GM21390 (cell line): ENCODE results near the gene RPRD1B.

Experiments
- ATAC-seq: cut with Tn5 transposase; IDR thresholded peaks from one replicate; pipeline ENCODE4 v1.9.1; 2021; ENCODE audit not compliant: unreplicated experiment

The RPRD1B gene

GRCh38 chr20:38034961-38035360 is 1.4 kb downstream of the RPRD1B start:
- no peak for ATAC-seq

GRCh38 chr20:38036366-38036765 is 2.8 kb downstream of the RPRD1B start:
- ATAC-seq, result no peak

GRCh38 chr20:38040276-38040675 is 6.7 kb downstream of the RPRD1B start:
- ATAC-seq, result no peak

- ATAC-seq, result no peak
Observed at GRCh38 chr20:38043512-38044300, 10.2 kb downstream of the RPRD1B start.

- ATAC-seq, result no peak
Observed at GRCh38 chr20:38044685-38045084, 11.1 kb downstream of the RPRD1B start.

GRCh38 chr20:38046572-38046971 is 13.0 kb downstream of the RPRD1B start:
- ATAC-seq, result no peak

- ATAC-seq, result no peak
Observed at GRCh38 chr20:38049800-38050199, 16.3 kb downstream of the RPRD1B start.

GRCh38 chr20:38050686-38051085 is 17.1 kb downstream of the RPRD1B start:
- ATAC-seq, result no peak

GRCh38 chr20:38052870-38053269 is 19.3 kb downstream of the RPRD1B start:
- ATAC-seq, result no peak

GRCh38 chr20:38054647-38055046 is 21.1 kb downstream of the RPRD1B start:
- ATAC-seq, result no peak

GRCh38 chr20:38055294-38055693 is 21.7 kb downstream of the RPRD1B start:
- ATAC-seq, result no peak

- ATAC-seq, result no peak
Observed at GRCh38 chr20:38055848-38056247, 22.3 kb downstream of the RPRD1B start.

GRCh38 chr20:38057351-38057972 is 23.9 kb downstream of the RPRD1B start:
- ATAC-seq, result no peak

- ATAC-seq, result no peak
Observed at GRCh38 chr20:38059832-38060231, 26.3 kb downstream of the RPRD1B start.

- ATAC-seq, result no peak
Observed at GRCh38 chr20:38060536-38060935, 27.0 kb downstream of the RPRD1B start.

- ATAC-seq, result no peak
Observed at GRCh38 chr20:38061109-38061508, 27.6 kb downstream of the RPRD1B start.

- no peak for ATAC-seq
Observed at GRCh38 chr20:38062890-38063289, 29.3 kb downstream of the RPRD1B start.

- ATAC-seq, result no peak
Observed at GRCh38 chr20:38063911-38064530, 30.5 kb downstream of the RPRD1B start.

GRCh38 chr20:38065764-38066375 is 32.3 kb downstream of the RPRD1B start:
- ATAC-seq, result no peak

- no peak for ATAC-seq
Observed at GRCh38 chr20:38066969-38067716, 33.6 kb downstream of the RPRD1B start.
